ENCODE results near the gene TBCK.

TBCK gene

DNA sequence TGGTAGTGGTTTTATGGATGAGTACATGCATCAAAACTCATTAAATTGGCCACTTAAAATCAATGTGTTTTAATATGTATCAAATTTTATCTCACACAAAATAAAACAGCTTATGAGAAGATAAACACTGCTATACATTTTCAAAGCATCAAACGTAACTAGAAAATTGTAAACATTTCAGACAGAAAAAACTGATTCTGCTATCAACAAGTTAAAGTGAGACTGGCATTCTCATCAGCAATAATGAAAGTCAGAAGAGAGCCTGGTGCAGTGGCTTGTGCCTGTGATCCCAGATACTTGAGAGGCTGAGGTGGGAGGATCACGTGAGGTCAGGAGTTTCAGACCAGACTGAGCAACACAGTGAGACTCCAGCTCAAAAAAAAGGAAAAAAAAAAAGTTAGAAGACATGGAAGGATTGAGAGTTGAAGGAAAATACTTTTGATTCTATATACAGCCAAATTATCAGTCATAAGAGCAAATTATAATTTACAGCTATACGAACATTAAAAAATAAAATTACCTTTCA, 2.9 kb downstream of the TBCK start:
- TF ChIP-seq POU2F2 (IDR thresholded peaks at IDR 0.05; ENCODE audit: low read depth, low read length) (no peak), POLR2AphosphoS5 (IDR thresholded peaks at IDR 0.05; ENCODE audit: low read depth, low read length) (no peak), POLR2A (IDR thresholded peaks at IDR 0.05; ENCODE audit: low read depth, low read length) (no peak), TAF1 (IDR thresholded peaks at IDR 0.05; ENCODE audit: low read depth, low read length) (no peak), SPI1 (IDR thresholded peaks at IDR 0.05; ENCODE audit: low read depth, low read length) (no peak)
- no peak for DNase-seq (ENCODE audit: insufficient read length, low spot score)
- FAIRE-seq: no peak

DNA sequence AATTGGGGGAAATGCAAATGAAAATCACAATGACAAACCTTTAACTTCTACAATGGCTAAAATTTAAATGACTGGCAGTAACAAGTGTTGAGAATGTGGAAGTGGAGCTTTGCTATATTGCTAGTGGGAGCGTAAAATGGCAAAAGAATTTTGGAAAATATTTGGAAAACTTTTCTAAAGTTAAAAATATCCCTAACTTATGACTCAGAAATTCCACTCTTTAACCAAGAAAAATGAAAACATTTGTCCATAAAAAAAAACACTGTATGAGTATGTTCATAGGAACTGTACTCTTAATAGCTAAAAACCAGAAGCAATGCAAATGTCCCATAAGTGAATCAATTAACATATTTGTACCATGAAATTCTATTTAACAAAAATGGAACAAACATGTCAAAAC, 3.6 kb downstream of the TBCK start:
- TF ChIP-seq PAX5 (IDR thresholded peaks at IDR 0.05; ENCODE audit: insufficient read depth, low read length, severe bottlenecking) (no peak), POLR2AphosphoS5 (IDR thresholded peaks at IDR 0.05; ENCODE audit: low read depth, low read length) (no peak), POU2F2 (IDR thresholded peaks at IDR 0.05; ENCODE audit: low read depth, low read length) (no peak), SPI1 (IDR thresholded peaks at IDR 0.05; ENCODE audit: low read depth, low read length) (no peak), POLR2A (IDR thresholded peaks at IDR 0.05; ENCODE audit: low read depth, low read length) (no peak), TAF1 (IDR thresholded peaks at IDR 0.05; ENCODE audit: low read depth, low read length) (no peak)
- no peak for FAIRE-seq

DNA sequence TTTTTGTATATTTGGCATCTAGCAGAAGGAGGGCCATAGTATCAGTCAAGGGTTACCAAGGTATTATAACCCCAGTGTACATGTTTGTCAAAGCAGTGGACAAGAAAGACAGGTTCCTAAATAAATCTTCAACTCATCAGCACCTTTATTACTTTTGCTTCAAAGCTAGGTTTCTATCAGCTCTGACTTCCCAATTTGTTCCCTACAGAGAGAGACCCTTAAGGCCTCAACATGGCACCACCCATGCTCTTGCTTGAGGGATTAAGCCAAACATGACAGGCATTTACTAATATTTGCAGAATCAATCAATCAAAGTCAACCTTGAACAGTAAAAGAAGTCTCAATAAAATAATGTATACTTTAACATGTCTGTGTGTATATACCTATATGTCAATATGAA, 9.4 kb downstream of the TBCK start:
- DNase-seq (ENCODE audit: insufficient read length, low spot score): no peak
- no peak for FAIRE-seq
- TF ChIP-seq POLR2AphosphoS5 (IDR thresholded peaks at IDR 0.05; ENCODE audit: low read depth, low read length) (no peak), POU2F2 (IDR thresholded peaks at IDR 0.05; ENCODE audit: low read depth, low read length) (no peak), SPI1 (IDR thresholded peaks at IDR 0.05; ENCODE audit: low read depth, low read length) (no peak), PAX5 (IDR thresholded peaks at IDR 0.05; ENCODE audit: insufficient read depth, low read length, severe bottlenecking) (no peak), TAF1 (IDR thresholded peaks at IDR 0.05; ENCODE audit: low read depth, low read length) (no peak), POLR2A (IDR thresholded peaks at IDR 0.05; ENCODE audit: low read depth, low read length) (no peak)

More for the DNA sequence above, 3.6 kb downstream of the TBCK start:
- DNase-seq (ENCODE audit: insufficient read length, low spot score): no peak

DNA sequence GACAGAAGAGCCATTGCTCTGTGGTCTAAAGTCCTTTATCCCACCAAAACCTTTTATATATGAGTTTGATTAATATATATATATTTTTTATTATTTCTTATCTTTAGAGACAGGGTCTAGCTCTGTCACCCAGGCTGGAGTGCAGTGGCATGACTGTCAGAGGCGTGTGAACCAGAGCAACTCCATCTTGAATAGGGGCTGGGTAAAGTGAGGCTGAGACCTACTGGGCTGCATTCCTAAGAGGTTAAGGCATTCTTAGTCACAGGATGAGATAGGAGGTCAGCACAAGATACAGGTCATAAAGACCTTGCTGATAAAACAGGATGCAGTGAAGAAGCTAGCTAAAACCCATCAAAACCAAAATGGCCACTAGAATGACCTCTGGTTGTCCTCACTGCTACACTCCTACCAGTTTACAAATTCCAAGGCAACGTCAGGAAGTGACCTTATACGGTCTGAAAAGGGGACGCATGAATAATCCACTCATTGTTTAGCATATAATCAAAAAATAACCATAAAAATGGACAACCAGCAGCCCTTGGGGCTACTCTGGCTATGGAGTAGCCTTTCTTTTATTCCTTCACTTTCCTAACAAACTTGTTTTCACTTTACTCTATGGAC, 10.5 kb downstream of the TBCK start:
- TF ChIP-seq POLR2AphosphoS5 (IDR thresholded peaks at IDR 0.05; ENCODE audit: low read depth, low read length): no peak
- DNase-seq (ENCODE audit: insufficient read length, low spot score): no peak
- no peak for FAIRE-seq

DNA sequence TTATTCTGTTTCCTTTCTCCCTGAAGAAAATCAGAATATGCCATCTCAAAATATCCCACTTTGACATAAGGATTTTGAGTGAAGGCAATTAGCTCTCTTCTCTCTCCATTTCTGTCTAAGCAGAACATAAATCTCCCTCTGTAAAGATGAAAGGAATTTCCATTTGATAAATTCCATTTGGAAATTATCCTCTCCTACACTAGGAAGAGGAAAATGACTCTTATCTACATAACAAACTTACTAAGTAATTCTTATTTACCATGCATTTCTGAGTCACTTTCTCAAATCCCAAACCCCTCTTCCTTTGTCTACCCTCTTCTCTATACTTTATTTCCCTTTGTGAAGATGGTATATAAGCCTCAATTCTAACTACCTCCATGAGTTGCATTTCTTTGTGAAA, 11.4 kb downstream of the TBCK start:
- FAIRE-seq (no peak), DNase-seq (ENCODE audit: insufficient read length, low spot score) (no peak)
- TF ChIP-seq PAX5 (IDR thresholded peaks at IDR 0.05; ENCODE audit: insufficient read depth, low read length, severe bottlenecking): no peak
- no peak for TF ChIP-seq TAF1 (IDR thresholded peaks at IDR 0.05; ENCODE audit: low read depth, low read length)
- no peak for TF ChIP-seq POU2F2 (IDR thresholded peaks at IDR 0.05; ENCODE audit: low read depth, low read length)
- TF ChIP-seq POLR2A (IDR thresholded peaks at IDR 0.05; ENCODE audit: low read depth, low read length): no peak

DNA sequence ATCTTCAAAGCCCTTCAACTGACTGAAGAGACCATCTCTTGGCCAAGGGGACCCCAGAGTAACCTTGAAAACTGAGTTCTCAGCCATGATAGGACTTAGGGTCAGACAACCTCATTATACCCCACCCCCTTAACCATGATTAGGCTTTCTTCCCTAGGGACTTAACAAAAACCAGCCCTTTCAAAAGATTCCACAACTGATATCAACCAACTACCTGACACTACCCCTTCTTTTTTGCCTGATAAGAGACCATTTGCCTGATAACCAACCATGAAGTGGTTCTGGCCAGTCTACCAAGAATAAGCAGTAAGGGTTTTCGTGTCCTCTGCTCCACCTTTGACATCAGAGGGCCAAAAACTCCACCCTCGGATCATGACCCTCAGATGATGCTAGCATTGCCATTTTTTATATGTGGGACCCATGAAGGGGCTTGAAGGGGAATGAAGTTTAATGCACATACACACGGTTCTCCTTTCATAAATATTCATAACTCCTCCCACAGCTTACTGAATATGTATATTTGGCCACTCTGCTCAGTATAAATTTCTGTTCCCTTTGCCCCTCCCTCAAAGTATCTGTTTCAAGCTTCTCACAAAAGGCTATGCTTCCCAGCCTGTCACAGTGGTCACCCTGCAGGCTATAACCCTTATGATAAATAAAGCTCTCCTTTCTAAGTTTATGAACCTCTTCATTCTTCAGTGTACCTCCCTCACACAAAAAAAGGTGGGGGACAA, 12.3 kb downstream of the TBCK start:
- DNase-seq (ENCODE audit: insufficient read length, low spot score) (no peak), FAIRE-seq (no peak)
- no peak for TF ChIP-seq POLR2A (IDR thresholded peaks at IDR 0.05; ENCODE audit: low read depth, low read length)
- no peak for TF ChIP-seq TAF1 (IDR thresholded peaks at IDR 0.05; ENCODE audit: low read depth, low read length)
- TF ChIP-seq SPI1 (IDR thresholded peaks at IDR 0.05; ENCODE audit: low read depth, low read length): no peak

DNA sequence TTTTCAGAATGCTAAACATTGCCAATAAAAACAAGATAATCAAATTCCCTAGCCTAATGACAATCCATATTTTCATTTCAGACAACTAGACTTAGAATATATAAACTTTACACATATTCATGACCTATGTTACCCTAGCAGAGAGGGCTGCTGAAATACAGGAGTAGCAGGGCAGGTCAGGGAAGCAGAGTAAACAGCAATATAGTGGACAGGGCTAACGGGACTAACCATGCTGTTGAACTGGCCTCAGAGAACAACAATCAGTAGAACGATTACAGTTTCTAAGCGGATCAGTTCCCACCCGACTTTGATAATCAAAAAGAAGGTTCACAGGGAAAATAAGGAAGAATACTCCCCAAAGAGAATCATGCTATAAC, 14.0 kb downstream of the TBCK start:
- no peak for FAIRE-seq
- no peak for DNase-seq (ENCODE audit: insufficient read length, low spot score)
- TF ChIP-seq POU2F2 (IDR thresholded peaks at IDR 0.05; ENCODE audit: low read depth, low read length) (no peak), POLR2AphosphoS5 (IDR thresholded peaks at IDR 0.05; ENCODE audit: low read depth, low read length) (no peak), POLR2A (IDR thresholded peaks at IDR 0.05; ENCODE audit: low read depth, low read length) (no peak), PAX5 (IDR thresholded peaks at IDR 0.05; ENCODE audit: insufficient read depth, low read length, severe bottlenecking) (no peak), SPI1 (IDR thresholded peaks at IDR 0.05; ENCODE audit: low read depth, low read length) (no peak), TAF1 (IDR thresholded peaks at IDR 0.05; ENCODE audit: low read depth, low read length) (no peak)

DNA sequence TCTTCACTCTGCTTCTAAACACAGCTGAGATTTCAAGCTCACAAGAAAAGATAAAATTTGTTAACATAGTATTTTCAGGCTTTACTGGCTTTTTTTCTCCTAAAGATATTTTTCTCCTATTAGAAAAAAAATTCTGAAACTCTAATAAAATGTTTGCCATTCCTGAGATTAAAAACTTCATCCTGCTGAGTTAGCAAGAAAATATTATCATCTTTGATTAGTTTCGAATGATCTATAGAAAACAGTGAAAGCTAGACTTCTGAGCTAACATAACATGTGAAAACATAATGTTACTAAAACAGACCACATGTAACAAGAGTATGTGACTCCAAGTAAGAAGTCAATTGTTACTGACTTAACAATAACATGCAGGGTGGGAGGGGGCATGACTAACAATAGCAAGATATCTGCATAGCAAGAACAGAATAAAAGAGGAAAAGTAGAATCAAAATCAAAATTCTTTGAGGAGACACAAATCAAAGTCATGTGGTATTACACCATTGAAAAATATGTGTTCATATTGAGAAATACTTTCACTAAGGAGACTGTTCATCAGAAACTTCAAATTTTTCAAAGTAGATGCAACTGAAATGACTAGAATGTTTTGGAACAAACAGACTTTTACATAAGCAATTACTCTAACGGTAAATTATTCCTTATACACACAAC, 14.5 kb downstream of the TBCK start:
- DNase-seq (ENCODE audit: insufficient read length, low spot score) (no peak), FAIRE-seq (peak; percentile 67)
- TF ChIP-seq TAF1 (IDR thresholded peaks at IDR 0.05; ENCODE audit: low read depth, low read length): no peak
- no peak for TF ChIP-seq PAX5 (IDR thresholded peaks at IDR 0.05; ENCODE audit: insufficient read depth, low read length, severe bottlenecking)
- TF ChIP-seq SPI1 (IDR thresholded peaks at IDR 0.05; ENCODE audit: low read depth, low read length): no peak
- TF ChIP-seq POLR2A (IDR thresholded peaks at IDR 0.05; ENCODE audit: low read depth, low read length): no peak
- no peak for TF ChIP-seq POU2F2 (IDR thresholded peaks at IDR 0.05; ENCODE audit: low read depth, low read length)
- TF ChIP-seq POLR2AphosphoS5 (IDR thresholded peaks at IDR 0.05; ENCODE audit: low read depth, low read length): no peak

DNA sequence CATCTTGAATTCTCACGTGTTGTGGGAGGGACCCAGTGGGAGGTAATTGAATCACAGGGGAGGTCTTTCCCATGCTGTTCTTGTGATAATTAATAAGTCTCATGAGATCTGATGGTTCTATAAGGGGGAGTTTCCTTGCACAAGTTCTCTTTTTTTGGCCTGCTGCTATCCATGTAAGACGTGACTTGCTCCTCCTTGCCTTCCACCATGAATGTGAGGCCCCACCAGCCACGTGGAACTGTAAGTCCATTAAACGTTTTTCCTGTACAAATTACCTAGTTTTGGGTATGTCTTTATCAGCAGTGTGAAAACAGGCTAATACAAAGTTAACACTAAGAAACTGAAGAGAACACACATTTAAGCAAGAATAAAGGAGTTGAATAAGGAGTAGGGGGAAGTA, 16.0 kb downstream of the TBCK start:
- FAIRE-seq: no peak
- TF ChIP-seq POLR2A (IDR thresholded peaks at IDR 0.05; ENCODE audit: low read depth, low read length) (no peak), PAX5 (IDR thresholded peaks at IDR 0.05; ENCODE audit: insufficient read depth, low read length, severe bottlenecking) (no peak), SPI1 (IDR thresholded peaks at IDR 0.05; ENCODE audit: low read depth, low read length) (no peak), POU2F2 (IDR thresholded peaks at IDR 0.05; ENCODE audit: low read depth, low read length) (no peak), POLR2AphosphoS5 (IDR thresholded peaks at IDR 0.05; ENCODE audit: low read depth, low read length) (no peak), TAF1 (IDR thresholded peaks at IDR 0.05; ENCODE audit: low read depth, low read length) (no peak)
- DNase-seq (ENCODE audit: insufficient read length, low spot score): no peak
